Measurements from ENCODE around the gene GYPE.
"Not testable (repeated sequence)": the region's sequence is repeated elsewhere in the genome, so short reads cannot be mapped to it uniquely, and the experiment has no call there.

The GYPE gene

DNA sequence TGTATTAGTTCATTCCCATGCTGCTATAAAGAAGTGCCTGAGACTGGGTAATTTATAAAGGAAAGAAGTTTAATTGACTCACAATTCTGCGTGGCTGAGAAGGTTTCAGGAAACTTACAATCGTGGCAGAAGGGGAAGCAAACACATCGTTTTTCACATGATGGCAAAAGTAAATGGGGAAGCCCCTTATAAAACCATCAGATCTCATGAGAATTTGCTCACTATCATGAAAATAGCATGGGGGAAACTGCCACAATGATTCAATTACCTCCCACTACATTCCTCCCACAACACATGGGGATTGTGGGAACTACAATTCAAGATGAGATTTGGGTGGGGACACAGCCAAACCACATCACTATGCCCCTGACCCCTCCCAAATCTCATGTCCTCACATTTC, 35.4 kb downstream of the GYPE start:
- DNase-seq = not testable (repeated sequence)

DNA sequence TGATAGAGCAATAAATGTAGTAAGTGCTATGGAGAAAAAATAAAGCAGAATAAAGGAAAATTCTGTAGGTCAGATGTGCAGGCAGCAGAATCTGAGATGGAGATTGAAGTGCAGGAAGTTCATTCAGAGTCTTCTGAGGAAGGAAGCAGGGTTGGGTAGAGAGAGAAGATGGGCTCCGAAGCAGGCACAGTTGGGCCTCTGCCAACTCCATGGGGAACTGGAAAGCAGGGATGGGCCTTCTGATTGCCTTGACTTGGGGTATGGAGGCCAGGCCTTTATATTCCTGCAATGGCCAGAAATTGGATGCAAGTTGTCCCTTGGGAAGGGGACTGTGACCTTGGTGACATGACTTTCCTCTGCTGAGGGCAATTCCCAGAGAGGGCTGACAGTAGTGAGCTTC, 42.6 kb downstream of the GYPE start:
- not testable (repeated sequence) for DNase-seq

DNA sequence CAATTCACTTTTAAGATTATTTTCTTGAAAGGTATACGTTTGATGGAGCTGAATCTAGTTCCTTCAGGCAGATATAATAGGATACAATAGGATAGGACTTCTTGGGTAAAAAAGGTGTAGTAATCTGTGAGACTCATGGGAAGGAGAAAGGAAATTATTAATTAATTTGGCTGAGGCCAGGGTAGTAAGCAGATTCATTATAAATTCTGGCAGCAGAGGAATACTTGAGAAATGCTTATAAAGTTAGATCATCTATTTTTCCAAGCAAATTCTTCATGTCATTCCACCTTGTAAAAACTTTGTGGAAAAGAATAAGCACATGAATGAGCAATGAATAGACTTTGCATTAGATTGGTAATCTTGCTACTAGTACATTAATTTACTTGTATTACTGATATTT, 46.9 kb downstream of the GYPE start:
- no peak for DNase-seq

DNA sequence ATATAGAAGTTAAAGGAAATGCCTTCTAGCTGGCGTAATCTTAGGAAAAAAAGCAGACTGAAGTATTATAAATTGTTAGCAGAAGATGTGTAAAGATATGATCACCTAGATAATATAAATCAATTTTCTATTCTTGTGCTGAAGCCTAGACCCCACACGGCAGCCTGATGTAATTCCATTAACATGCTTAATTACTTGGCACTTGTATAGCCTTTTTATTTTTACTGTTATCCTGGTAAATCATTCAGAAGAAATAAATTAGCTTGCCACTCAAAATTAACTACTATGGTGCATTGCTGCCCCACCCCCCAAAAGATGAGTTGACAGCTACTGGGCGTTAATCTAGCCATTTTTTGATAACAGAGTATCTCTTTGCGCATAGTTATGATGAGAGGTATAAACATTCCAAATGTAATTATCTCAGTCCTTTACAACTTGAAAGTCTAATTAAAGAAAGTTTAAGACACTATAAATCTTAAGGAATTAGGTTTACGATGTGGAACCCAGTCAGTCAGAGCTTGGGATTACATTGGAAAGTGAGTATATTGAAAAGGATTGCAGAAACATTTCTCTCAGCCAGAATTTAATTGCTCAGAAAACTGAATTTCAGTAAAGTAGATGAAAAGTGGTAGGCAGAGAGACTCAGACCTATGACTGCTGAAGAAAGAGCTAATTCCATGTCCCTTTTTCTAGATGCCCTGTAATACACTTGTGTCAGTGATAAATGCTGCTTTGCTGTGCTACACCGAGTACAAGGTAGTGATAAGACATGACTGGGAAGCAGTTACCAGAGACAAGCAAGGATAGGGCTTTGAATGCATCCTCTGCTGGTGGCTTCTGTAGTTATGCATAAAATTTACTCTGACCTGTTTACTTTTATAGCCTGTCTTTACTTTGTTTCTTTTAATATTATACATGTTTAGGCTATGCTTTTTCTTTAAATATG, 47.7 kb downstream of the GYPE start:
- not testable (repeated sequence) for DNase-seq

DNA sequence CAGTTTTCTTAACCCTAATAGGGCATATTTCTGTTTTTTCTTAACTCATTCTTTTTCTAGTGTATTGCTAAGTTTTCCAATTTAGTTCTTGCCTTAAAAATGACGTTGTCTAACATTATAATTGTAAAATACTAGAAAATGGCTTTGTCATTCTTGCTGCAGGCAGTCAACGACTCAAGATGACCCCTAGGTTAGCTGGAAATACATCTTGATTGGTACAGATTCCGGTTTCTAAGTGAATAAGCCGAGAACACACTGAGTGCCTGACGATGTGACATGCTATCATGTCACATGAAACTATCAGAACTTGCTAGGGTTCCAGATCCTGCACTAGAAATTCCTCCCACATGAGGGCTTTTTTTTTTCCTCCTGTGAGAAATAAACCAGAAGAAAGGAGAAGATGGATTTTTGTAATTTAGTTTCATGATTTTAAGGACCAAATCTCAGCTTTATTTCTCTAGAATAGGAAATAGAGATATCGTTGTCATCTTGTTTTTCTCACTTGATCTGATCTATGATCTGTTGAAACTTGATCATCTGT, 49.3 kb downstream of the GYPE start:
- DNase-seq = not testable (repeated sequence)

DNA sequence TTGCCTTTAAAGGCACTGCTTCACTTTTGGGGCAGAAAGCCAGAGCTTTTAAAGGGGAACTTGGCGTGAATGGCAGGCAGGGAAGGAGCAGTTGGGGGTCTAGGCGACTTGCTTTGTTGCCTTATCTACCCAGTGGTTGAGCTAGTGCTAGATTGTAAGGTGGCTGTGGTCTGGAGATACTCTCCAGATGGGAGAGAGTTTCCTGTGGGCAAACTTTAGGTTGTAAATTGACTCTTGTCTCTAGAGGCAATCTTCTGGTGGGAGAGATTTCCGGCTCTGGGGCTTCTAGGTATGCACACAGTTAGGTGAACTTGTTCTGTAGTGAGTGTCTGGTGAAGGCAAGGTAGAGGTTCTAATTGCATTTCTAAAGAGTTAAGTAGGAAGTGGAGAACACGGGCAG, 50.7 kb downstream of the GYPE start:
- DNase-seq = not testable (repeated sequence)

DNA sequence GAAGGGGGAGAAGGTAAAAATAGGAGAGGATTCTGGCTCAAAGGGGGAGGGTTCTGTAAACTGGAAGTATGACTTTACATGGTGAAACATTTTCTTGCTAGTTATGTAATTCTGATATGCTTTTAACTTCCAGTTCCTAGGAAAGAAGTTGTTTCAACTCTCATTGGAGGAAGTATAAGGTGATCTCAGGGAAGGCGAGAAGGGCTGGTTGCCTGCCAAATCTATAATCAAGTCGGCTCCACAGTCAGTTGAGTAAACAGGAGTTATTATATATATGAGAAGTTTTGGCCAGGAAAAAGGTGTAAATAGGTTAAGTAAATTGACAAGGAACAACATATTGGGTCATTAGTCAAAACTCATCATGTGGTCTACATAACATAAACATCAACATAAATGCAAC, 56.1 kb downstream of the GYPE start:
- not testable (repeated sequence) for DNase-seq

DNA sequence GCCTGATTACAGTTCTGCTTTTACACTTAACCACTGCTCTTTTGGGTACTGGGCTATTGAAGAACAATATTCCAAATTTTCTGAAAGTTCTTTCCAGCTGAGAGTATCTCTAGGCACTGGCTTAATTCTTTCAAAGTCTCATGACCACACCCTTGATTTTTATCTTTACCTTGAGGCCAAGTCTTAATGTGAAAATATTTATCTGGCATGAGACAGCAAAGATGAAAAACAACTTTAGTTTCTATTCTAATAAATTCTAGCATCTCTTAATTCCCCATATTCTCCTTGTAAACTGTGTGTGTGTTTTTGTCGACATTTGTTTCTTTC, 61.9 kb downstream of the GYPE start:
- not testable (repeated sequence) for DNase-seq

DNA sequence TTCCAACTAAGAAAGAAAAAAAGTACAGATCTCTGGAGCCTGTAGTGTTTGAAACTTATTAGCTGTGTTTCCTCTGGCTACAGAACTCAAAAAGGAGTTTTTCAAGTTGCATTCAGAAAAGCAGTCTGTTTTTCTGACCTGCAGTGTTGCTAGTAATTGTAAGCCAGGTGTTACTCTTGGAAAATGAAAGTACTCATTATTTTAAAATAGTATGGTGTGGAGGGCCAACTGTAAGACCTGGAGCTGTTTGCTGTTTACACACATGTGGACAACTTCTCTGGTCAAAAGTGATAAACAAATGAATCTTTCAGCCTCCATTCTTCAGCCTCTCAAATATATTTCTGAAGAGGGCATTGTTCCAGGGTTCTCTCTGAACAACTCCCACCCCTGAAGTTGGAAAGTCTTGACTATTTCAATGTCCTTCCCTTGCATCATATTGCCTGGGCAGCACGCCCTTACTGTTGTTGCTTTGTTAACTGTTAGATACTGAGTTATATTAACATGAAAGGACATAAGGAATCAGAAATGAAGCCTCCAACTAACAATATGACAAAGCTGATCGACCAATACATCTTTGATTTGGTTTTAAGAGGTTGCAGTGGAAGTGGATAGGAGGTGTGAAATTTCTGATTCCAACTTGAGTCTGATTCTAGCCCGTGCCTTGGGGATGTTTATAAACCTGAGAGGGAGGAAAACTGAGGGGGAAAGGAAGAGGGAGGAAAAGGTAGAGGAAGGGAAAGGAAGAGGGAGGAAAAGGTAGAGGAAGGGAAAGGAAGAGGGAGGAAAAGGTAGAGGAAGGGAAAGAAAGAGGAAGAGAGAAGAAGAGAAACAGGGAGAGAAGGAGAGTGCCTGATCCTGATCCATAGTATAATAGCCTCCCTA, 62.5 kb downstream of the GYPE start:
- not testable (repeated sequence) for DNase-seq

DNA sequence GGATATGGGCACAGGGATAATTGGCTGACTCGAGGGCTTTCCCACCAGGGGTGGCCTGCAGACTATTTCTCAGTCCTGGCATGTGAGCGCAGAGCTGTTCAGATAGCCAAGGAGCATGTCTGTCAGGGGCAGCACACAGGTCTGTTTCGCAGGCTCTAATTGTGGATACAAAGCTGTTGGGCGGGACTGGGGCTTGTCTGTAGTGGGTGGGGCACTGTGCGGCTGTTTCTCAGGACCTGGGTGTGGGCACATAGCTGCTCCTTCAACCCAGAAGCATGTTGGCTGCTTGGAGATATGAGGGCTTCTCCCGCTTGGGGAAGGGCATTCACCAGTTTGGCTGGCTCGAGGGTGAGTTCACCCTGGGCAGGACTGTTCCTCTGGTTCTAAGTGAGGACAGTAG, 65.9 kb downstream of the GYPE start:
- not testable (repeated sequence) for DNase-seq

DNA sequence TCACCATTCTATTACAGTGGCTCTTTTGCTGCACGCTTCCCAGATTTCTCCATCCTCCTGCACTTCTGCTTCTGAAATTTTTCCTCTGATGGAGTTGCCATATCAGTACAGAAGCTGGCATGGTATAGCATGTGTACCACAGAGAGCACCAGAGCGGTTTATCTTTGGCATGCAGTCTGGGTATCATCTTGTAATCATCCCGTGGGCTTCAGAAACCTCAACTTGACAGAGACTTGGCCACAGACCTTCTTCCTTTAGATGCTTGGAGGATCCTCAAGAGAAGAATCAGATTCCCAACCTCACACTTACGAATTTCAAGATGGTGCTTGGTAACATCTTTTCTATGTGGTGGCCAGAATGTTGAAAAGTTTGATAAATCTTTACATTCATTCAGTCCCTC, 71.2 kb downstream of the GYPE start:
- DNase-seq = not testable (repeated sequence)

DNA sequence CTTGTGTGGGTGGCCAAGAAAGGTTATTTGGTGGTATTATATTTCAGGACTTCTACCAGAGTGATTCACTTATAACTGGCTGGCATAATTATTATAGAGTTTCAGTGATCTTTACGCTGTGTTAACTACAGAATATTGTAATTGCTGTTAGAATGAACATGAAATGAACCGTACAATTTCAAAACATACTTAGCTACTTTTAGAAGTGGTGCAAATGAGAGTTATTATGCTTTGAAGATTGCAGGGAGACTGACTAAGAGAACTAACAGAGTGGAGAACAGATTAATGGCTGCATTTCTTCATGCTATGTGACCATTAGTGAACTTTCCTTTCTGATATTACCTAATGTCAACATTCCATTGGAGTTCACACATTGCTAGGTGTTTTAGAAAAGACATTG, 71.7 kb downstream of the GYPE start:
- not testable (repeated sequence) for DNase-seq

DNA sequence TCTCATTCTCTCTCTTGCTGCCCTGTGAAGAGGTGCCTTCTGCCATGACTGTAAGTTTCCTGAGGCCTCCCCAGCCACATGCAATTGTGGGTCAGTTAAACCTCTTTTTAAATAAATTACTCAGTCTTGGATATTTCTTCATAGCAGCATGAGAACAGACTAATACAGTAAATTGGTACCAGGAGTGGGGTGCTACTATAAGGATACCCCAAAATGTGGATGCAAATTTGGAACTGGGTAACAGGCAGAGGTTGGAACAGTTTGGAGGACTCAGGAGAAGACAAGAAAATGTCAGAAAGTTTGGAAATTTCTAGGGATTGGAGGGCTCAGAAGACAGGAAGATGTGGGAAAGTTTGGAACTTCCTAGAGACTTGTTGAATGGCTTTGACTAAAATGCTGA, 74.8 kb downstream of the GYPE start:
- not testable (repeated sequence) for DNase-seq

DNA sequence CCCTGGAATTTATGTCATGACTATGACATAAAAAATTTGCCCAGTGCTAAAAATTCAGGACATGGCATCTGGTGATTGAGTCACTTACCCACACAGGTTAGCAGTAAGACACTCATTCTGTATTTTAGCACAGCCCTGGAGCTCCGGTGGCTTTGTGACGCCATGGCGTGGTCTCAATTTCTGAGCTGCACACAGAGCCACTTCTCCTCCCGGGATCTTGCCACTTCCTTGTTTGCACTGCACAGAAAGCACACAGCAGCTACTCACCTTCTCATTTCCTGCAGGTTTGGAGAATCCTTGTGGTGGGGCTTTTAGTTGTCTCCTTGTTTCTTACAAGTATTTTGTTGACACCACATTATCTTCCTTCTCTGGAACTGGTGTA, 76.1 kb downstream of the GYPE start:
- DNase-seq = not testable (repeated sequence)
